Measurements from ENCODE around the gene KRT15. TPM values are rescaled to one million over a fixed set of nuclear protein-coding genes. Genes with fewer than 3 reads are reported as not detected.
A peak's percentile ranks its signal among the peaks of the same experiment; 100 is the strongest.

KRT15 gene
- total RNA-seq, 4 donors from 2014 or later = 0.42 to 4.2 (median 0.78) TPM; not detected in 1

DNA sequence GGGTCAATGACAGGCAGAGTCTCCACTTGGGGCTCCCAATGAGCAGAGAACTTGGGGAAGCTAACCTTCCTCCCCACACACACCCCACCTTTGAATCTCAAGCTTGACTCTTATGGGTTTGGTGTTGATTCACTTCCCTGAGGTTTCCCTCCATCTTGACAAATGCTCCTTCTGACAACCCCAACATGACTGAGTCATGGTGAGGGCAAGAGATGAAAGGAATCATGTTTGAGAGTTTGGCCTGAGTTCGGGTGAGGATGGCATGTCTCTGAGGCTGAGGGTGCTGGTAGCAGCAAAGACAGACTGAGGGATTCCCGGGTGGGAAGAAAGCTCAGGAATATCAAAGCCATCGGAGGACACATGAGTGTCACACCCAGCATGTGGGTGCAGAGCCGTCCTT lies 34.5 kb upstream of the KRT15 start:
- Histone ChIP-seq H3K4me3 (no peak overlapping the region), H3K9me3 (no peaks in the 10 kb centered on the region), H3K4me1 (peaks cover 0 to 32% (median 12%) of the 10 kb centered on the region in 4 donors), H3K36me3 (no peaks in the 10 kb centered on the region), H3K27me3 (no peaks in the 10 kb centered on the region), H3K27ac (no peak overlapping the region)
- no peak for TF ChIP-seq EP300 (IDR thresholded peaks at IDR 0.05)
- TF ChIP-seq, protein P1, sequence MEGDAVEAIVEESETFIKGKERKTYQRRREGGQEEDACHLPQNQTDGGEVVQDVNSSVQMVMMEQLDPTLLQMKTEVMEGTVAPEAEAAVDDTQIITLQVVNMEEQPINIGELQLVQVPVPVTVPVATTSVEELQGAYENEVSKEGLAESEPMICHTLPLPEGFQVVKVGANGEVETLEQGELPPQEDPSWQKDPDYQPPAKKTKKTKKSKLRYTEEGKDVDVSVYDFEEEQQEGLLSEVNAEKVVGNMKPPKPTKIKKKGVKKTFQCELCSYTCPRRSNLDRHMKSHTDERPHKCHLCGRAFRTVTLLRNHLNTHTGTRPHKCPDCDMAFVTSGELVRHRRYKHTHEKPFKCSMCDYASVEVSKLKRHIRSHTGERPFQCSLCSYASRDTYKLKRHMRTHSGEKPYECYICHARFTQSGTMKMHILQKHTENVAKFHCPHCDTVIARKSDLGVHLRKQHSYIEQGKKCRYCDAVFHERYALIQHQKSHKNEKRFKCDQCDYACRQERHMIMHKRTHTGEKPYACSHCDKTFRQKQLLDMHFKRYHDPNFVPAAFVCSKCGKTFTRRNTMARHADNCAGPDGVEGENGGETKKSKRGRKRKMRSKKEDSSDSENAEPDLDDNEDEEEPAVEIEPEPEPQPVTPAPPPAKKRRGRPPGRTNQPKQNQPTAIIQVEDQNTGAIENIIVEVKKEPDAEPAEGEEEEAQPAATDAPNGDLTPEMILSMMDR (IDR thresholded peaks at IDR 0.05) = no peak
- no peak for TF ChIP-seq POLR2A (IDR thresholded peaks at IDR 0.05)
- 84 to 94% methylated on average over 4 of the region's 4 CpGs for WGBS, 2 donors
- DNase-seq (ENCODE audit: low spot score in 2 of 2) = no peak

DNA sequence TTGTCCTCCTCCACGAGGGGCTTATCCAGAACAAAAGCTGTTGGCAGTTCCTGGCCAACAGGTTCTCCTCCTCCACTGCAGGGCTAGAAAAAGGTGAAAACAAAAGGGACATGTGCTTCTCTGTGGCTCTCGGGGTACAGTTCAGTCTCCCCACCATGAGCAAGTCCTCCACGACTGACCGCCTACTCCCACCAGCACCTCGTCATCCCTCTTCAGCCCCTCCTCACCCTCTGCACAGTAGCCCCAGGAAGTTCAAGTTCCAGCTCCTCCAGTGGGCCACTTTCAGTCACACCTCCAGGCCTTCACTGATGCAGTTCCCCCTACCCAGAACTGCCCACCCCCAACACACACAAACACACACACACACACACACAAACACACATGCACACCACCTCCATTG lies 33.8 kb upstream of the KRT15 start:
- TF ChIP-seq, protein P1 (IDR thresholded peaks at IDR 0.05) = no peak
- TF ChIP-seq POLR2A (IDR thresholded peaks at IDR 0.05) (no peak), EP300 (IDR thresholded peaks at IDR 0.05) (no peak)
- H3K27ac ChIP-seq = no peak overlapping the region
- WGBS, 2 donors = 86 to 94% methylated on average over 5 of the region's 5 CpGs
- H3K27me3 ChIP-seq = no peaks in the 10 kb centered on the region
- H3K4me1 ChIP-seq = peaks cover 0 to 40% (median 16%) of the 10 kb centered on the region in 4 donors
- H3K36me3 ChIP-seq = no peaks in the 10 kb centered on the region
- no peak for DNase-seq (ENCODE audit: low spot score in 2 of 2)
- no peaks in the 10 kb centered on the region for H3K9me3 ChIP-seq
- H3K4me3 ChIP-seq = no peak overlapping the region

DNA sequence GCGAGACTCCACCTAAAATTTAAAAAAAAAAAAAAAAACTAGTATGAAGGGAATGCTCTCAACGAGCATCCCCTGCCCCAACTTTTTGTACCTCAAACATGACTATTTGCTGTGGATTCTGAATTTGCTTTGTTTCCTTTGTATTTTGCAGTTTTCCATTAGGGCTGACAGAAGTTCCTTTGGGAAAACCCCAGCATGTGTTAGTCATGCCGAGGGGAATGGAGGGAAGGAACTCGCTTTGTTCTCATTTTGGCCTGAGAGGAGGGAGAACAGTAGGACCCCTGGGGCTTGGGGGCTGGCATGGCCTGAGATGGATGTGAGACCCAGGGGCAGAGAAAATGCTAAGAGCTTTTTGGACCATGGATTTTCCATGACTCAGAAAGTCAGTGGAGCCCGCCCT lies 32.7 kb upstream of the KRT15 start:
- no peaks in the 10 kb centered on the region for H3K27me3 ChIP-seq
- H3K4me3 ChIP-seq = no peak overlapping the region
- peaks cover 0 to 5% (median 0%) of the 10 kb centered on the region in 4 donors for H3K9me3 ChIP-seq
- H3K4me1 ChIP-seq = peaks cover 0 to 41% (median 16%) of the 10 kb centered on the region in 4 donors
- TF ChIP-seq POLR2A (IDR thresholded peaks at IDR 0.05) (no peak), EP300 (IDR thresholded peaks at IDR 0.05) (no peak)
- TF ChIP-seq, protein P1 (IDR thresholded peaks at IDR 0.05) = no peak
- H3K27ac ChIP-seq = no peak overlapping the region
- no peak for DNase-seq (ENCODE audit: low spot score in 2 of 2)
- no peaks in the 10 kb centered on the region for H3K36me3 ChIP-seq
- 40 to 53% methylated on average over 5 of the region's 5 CpGs for WGBS, 2 donors

DNA sequence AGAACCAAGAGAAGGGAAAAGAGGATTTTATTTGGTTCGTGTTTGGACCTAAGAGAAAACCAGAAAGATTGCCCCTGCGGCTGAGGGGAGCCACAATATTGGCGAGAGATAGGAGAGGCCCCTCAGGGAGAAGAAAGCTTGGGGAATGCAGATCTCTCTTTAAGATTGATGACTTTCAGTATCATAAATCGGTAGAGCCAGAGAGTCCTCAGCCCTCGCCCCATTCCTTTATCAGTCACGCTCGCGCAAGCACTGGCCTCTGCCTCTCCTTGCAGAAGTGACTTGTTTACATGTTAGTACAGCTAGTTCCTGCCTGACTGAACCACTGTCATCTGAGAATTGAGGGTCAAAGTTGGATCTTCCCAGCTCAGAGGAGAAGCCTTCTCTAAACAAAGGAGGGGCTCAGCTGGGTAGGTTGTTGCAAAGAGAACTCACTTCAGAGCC lies 30.9 kb upstream of the KRT15 start:
- WGBS, 2 donors = 74 to 76% methylated on average over 8 of the region's 8 CpGs
- H3K27ac ChIP-seq = peak overlapping the region; percentile 7 to 79 (median 66)
- no peak overlapping the region for H3K4me3 ChIP-seq
- peaks cover 0 to 5% (median 0%) of the 10 kb centered on the region in 4 donors for H3K9me3 ChIP-seq
- DNase-seq (ENCODE audit: low spot score in 2 of 2) = no peak
- H3K36me3 ChIP-seq = no peaks in the 10 kb centered on the region
- H3K4me1 ChIP-seq = peaks cover 0 to 37% (median 16%) of the 10 kb centered on the region in 4 donors
- TF ChIP-seq, protein P1 (IDR thresholded peaks at IDR 0.05) = no peak
- TF ChIP-seq EP300 (IDR thresholded peaks at IDR 0.05) = no peak
- no peak for TF ChIP-seq POLR2A (IDR thresholded peaks at IDR 0.05)
- H3K27me3 ChIP-seq = no peaks in the 10 kb centered on the region

DNA sequence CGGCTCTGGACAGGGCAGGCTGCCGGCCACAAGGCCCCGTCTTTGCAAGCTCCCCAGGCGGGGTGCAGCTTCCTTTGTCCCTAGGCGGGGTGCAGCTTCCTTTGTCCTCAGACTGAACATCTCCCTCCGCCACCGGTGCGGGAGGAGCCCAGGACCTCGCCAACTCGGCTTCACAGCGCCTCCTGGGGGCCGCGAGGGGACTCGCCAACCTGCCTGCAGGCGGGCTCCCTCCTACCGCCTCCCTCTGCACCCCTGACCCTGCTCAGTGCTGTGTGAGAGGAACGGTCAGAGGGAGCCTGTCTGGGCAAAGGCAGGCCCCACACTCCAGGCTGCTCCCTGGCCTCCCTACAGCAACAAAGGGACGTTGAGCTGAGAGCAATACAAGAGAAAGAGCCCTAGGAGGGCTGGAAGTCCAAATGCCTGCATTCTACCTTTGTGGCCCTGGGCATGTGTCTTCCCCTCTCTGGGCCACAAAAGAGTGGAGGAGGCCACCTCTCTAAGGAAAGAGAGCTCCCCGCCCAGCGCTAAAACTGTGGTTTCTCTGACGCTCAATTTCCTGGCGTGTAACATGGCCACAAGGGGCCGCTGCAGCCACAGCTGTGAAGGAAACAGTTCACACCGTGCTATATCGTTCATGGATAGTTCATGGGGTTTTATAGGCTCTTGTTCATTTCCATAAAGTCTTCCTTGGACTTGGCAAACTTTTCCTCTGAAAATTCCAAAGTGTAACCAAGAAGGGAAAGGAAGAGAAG lies 30.3 kb upstream of the KRT15 start:
- 4 to 7% methylated on average over 15 to 24 of the region's 25 CpGs for WGBS, 2 donors
- H3K4me3 ChIP-seq = peak overlapping the region in 3 of 4 donors; percentile 0 to 35 (median 13)
- peaks cover 0 to 5% (median 0%) of the 10 kb centered on the region in 4 donors for H3K9me3 ChIP-seq
- peak overlapping the region; percentile 26 to 79 (median 66) for H3K27ac ChIP-seq
- DNase-seq (ENCODE audit: low spot score in 2 of 2) = peak; percentile 84 to 94
- no peaks in the 10 kb centered on the region for H3K27me3 ChIP-seq
- peaks cover 0 to 34% (median 16%) of the 10 kb centered on the region in 4 donors for H3K4me1 ChIP-seq
- TF ChIP-seq EP300 (IDR thresholded peaks at IDR 0.05) = no peak
- TF ChIP-seq, protein P1 (IDR thresholded peaks at IDR 0.05) = peak; percentile 77 to 96 (median 87)
- TF ChIP-seq POLR2A (IDR thresholded peaks at IDR 0.05) = no peak
- H3K36me3 ChIP-seq = no peaks in the 10 kb centered on the region

All from tibial nerve (tissue), 4 donors.